ENCODE results near the gene PACS2.
"Not testable (repeated sequence)": the region's sequence is repeated elsewhere in the genome, so short reads cannot be mapped to it uniquely, and the experiment has no call there.

The PACS2 gene

DNA sequence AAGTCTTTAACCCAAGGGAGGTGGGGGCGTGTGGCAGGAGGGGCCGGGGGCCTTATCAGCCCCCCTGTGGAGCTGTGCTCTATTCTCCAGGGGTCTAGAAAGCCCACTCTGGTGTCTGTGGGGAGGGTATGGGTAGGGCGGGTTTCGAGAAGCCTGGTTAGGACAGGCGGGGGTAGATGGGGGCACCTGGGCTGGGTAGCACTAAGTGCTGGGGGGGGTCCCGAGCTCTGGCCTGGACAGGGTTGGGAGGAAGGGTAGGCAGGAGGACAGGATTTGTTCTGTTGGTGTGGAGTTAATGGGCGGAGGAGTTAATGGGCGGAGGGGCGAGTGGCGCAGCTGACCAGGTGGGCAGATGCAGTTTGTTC is 2.0 kb downstream of the PACS2 start:
- DNase-seq = no peak

- DNase-seq = no peak
These were observed 2.5 kb downstream of the PACS2 start for GRCh38 chr14:105316968-105317510.

DNA sequence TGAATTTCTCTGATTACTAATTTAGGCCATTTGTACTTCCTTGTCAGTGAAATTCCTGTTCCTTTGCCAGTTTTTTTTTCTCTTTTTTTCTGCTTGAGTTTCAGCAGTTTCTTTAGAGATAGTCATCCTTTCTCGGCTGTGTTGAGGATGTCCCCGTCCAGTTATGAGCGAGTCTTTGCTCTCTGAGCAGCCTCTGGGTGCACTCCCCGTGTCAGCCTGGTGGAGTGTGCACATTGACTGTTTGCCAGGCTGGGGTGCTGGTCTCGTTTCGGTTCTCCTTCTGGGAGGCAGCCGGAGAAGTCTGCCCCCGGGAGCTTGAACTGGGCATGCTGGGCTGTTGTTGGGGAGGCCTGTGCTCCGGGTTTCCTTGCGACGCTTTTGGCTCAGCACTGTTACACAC is 3.0 kb downstream of the PACS2 start:
- DNase-seq = no peak

DNA sequence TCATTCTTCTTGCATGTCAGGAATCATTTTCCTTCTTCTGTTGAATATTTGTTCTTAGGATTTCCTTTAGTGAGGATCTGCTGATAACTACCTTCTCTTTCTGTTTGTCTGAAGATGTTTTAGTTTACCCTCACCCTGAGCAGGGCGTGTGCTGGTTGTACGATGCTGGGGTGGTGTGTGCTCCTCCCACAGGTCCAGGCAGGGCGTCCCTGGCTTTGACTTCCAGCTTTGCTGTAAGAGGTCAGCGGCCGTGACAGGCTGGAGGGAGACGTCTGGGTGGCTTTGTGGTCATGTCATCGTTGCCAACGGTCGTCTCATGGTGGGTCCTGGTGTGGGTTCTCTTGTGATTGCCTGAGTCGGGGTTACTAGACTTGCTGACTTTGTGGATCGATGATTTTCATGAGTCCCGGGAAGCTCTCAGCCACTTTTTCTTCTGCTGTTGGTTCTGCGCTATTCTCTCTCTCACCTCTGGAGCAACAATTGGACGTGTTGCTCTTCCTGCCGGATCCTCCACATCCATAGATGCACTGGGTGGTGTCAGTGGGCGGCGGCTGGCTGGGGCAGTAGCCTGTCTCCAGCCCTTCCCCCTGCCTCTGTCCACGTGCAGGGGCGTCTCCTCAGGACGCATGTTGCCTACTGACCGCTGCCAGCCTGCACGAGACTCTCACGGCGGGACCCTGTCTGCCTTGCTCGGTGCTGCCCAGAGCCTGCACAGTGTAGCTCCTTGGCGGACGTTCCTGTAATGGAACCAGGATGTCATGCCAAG is 8.4 kb downstream of the PACS2 start:
- DNase-seq = no peak

DNA sequence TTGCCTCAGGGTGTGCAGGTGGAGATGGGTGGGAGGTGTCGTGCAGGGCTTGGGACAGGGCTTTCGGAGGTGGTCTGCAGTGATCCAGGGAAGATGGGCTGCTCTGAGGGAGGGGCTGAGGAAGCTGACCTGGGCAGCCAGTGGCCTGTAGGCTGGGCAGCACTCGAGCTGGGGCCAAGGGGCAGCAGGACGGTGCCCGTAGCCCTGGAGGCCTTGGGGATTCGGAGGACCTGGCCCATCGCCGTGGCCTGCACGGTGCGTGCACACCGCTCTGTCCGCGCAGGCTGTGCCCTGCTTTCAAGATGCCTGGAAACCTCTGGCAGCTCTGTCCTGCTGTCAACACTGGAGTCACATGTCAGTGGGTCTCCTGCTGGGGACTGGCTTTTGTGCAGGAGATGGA is 9.1 kb downstream of the PACS2 start:
- DNase-seq = no peak

GRCh38 chr14:105324080-105324778 is 9.7 kb downstream of the PACS2 start:
- no peak for DNase-seq

DNA sequence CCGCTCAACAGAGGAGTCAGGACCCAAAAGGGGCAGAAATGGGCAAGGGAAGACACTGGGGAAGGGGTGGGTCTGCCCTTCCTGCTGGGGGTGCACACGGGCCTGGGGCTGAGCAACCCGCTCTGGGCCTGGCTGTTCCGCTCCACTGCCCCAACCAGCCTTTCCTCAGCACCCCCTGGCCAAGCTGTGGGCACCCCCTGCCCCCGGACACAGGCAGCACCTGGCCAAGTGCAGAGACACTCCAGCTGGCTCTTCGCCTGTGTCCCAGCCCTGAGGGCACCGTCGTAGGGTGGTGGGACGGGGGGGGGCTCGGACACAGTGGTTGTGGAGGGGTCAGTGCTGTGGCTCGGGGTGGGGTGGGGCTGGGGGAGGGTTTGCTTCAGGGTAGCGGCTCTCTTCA is 10.3 kb downstream of the PACS2 start:
- DNase-seq = no peak

GRCh38 chr14:105325303-105325702 is 10.8 kb downstream of the PACS2 start:
- DNase-seq = no peak

GRCh38 chr14:105325716-105326567 is 11.4 kb downstream of the PACS2 start:
- DNase-seq = no peak

- DNase-seq = no peak
These were observed 12.0 kb downstream of the PACS2 start for GRCh38 chr14:105326568-105326867.

GRCh38 chr14:105326891-105327694 is 12.5 kb downstream of the PACS2 start:
- DNase-seq = no peak

DNA sequence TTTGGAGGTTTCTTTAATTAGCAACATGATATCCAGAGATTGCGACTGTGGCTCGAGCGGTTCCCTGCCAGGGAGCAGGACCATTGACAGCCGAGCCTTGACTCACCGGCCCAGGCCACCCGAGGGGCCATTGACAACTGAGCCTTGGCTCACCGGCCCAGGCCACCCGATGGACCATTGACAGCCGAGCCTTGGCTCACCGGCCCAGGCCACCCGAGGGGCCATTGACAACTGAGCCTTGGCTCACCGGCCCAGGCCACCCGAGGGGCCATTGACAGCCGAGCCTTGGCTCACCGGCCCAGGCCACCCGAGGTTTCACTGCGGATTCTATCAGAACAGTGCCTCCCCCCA is 13.1 kb downstream of the PACS2 start:
- DNase-seq = not testable (repeated sequence)

GRCh38 chr14:105328070-105328677 is 13.6 kb downstream of the PACS2 start:
- no peak for DNase-seq

DNA sequence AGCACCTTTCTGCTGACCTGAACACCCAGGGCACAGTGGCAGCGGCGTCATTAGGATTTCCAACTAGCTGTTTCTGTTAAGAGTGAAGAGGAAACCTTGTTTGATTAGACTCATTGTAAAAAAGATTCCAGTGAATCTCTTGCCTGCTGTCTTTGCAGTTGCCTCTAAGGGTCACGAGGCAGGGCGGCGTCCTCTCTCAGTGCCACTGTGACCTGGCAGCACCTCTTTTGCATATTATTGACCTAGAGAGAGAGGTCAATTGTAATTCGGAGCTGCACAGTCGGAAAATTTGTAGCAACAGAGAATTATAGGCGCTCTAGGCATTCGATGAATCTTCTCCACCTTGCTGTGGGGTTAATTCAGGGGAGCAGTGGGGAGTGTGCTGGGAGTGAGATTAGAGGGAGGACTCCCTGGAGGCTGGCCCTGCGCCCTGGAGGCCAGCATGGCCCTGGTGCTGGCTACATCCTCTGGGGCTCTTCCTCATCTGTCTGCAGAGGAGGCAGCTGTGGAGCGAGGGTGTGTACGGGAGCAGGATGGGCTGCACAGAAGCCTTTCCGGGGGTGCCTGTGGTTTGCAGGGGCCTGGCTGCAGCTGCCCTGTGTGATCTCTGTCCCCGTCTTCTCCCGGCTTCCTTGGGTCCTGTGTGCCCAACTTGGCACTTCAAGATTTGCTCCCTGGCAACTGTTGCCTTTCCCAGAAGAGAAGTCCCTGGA is 14.3 kb downstream of the PACS2 start:
- DNase-seq = no peak

- no peak for DNase-seq
These were observed 15.0 kb downstream of the PACS2 start for GRCh38 chr14:105329411-105330150.

DNA sequence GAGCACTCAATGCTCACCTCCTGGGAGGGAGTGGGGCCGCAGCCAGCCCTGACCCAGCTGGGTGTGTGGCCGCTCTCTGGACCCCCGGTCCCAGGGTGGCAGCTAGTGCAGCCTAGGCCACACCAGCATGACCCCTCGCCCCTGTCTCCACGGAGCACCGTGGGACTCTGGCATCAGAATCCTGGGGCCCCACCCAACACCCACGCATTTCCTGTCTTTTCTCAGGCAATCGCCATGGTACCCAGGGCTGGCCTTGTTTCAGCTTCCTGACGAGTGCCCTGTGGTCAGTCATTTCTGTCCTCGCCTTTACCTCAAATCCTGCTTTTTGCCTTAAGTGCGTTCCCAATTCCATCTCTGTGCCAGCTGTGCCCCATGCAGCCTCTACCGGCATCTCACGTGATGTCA is 15.9 kb downstream of the PACS2 start:
- DNase-seq = no peak

DNA sequence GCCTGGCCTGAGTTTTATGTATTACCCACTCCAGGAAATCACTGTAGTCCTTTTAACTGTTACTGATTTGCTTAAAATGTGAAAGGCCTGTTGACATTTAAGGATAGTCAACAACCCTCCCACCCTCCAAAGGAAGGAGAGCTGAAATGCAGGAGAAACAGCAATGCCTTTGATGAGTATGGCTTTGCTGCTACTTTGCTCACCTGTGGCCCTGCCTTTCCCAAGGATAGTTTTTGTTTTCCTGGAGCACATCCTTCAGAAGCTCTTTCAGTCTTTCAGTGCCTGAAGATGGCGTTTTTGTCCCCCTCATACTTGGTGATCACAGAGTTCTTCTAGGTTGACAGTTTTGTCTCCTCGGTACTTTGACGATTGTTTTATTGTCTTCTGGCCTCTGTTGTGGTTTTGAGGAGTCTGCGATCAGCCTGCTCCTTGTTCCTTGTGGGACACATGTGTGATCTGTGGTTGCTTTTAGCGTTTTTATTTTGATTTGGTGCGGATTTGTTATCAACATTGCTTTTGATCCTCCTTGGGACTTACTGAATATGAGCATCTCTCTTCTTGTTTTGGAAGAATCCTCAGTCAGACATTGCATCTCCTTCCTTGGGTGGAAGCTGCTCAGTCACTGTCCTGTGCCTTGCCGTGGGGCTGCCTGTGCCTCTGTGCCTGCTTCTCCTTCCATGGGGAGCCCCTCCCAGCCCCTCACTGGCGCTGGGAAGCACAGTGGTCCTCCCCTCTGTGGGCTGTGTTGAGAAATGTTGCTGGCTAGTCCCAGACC is 17.2 kb downstream of the PACS2 start:
- DNase-seq = no peak

DNA sequence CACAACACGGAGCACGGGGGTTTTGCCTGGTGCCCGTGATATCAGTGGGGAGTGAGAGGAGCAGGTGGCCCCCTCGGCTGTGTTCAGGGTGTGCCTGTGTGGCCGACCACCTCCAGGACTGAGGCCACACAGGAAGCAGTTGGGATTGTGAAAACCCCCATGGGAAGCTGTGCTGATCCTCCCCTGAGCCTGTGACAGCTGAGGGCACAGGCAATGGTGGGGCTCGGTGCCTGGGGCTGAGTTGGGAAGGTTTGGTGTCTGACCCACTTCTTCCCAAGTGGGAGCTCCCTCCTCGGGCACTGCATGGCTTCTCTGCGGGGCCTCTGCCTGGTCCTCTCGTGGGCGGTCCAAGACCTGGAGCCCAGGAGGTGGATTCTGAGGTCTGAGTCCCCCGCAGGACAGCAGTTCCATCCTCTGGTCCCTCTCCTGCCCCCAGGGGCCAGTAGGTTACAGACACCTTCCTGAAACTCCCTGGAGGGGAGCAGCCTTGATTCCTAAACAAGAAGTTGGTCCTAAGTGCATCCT is 17.9 kb downstream of the PACS2 start:
- no peak for DNase-seq

DNA sequence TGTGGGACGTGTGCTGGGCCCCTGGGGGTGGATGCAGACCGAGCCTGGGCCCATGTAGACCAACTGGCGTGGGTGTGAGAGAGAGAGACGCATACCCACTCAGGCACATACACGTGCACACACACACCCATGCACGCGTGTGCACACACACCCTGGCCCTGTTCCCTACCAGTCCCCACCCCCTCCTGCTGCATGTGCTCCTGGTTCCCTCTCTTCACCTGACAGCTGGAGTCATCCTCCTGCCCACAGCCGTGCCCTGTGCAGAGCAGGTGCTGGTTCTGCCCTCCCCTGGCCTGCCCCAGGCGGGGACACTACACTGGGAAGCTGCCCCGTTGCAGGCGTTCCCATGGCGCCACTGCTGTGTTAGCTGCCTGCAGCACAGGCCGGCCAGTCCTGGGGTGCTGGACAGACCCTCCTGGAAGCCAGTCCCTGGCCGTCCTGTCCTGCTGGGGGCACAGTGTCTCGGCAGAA is 18.5 kb downstream of the PACS2 start:
- DNase-seq = no peak
